Activated CD8-positive, alpha-beta T cell treated with anti-CD3 and anti-CD28 coated beads for 36 hours (primary cell): ENCODE data around the gene BRAP. TPM values are rescaled to one million over a fixed set of nuclear protein-coding genes. Genes with fewer than 3 reads are reported as not detected.
"Not testable (repeated sequence)": the region's sequence is repeated elsewhere in the genome, so short reads cannot be mapped to it uniquely, and the experiment has no call there.

Experiments
- ATAC-seq: fragments of 200-7000 bp; cut with Tn5 transposase; one replicate; pipeline ENCODE4 v1.10.0; 2021; ENCODE audit warnings: mild to moderate bottlenecking, moderate library complexity
- CTCF ChIA-PET: fragments of 350-600 bp; sonication (Branson Sonifier 250); formaldehyde crosslinking; loops from one replicate; lab custom pipeline; 2021; ENCODE audit warnings: antibody characterized with exemption; lab: Charles Lee
- POLR2A ChIA-PET: fragments of 350-600 bp; sonication (Branson Sonifier 250); formaldehyde crosslinking; loops from one replicate; lab custom pipeline; 2021; ENCODE audit warnings: antibody characterized with exemption; lab: Charles Lee
- DNase-seq: peaks from one replicate; pipeline ENCODE4 v3.0.0-alpha.2; 2020
- H3K27ac Mint-ChIP-seq: one replicate; pipeline ENCODE4 v1.8.0; 2021; ENCODE audit warnings: mild to moderate bottlenecking, mixed read lengths
- H3K27me3 Mint-ChIP-seq: one replicate; pipeline ENCODE4 v1.8.0; 2021; ENCODE audit warnings: mixed read lengths
- H3K36me3 Mint-ChIP-seq: one replicate; pipeline ENCODE4 v1.8.0; 2021; ENCODE audit warnings: low read depth, mixed read lengths
- H3K4me1 Mint-ChIP-seq: one replicate; pipeline ENCODE4 v1.8.0; 2021; ENCODE audit warnings: low read depth, mixed read lengths
- H3K4me3 Mint-ChIP-seq: one replicate; pipeline ENCODE4 v1.8.0; 2021; ENCODE audit warnings: mild to moderate bottlenecking, moderate library complexity, mixed read lengths
- H3K9me3 Mint-ChIP-seq: one replicate; pipeline ENCODE4 v1.8.0; 2021; ENCODE audit warnings: mixed read lengths
- intact Hi-C: fragments of 100-400 bp; cut with micrococcal nuclease; formaldehyde crosslinking; loops from one replicate; pipeline ENCODE4 v1.10.0; 2022
- total RNA-seq, 2 experiments: library from RNA; stranded (reverse); gene quantifications; one replicate each; pipeline ENCODE4 v1.2.3, GENCODE V29; 2021
- TF ChIP-seq, protein P1 (sequence below): fragments of 200-600 bp; IDR thresholded peaks from one replicate; pipeline ENCODE4 v1.8.0; 2022; ENCODE audit warnings: antibody characterized with exemption, mild to moderate bottlenecking

BRAP gene
- total RNA-seq, 2 experiments from 2014 or later: 16.3 to 16.9 TPM

DNA sequence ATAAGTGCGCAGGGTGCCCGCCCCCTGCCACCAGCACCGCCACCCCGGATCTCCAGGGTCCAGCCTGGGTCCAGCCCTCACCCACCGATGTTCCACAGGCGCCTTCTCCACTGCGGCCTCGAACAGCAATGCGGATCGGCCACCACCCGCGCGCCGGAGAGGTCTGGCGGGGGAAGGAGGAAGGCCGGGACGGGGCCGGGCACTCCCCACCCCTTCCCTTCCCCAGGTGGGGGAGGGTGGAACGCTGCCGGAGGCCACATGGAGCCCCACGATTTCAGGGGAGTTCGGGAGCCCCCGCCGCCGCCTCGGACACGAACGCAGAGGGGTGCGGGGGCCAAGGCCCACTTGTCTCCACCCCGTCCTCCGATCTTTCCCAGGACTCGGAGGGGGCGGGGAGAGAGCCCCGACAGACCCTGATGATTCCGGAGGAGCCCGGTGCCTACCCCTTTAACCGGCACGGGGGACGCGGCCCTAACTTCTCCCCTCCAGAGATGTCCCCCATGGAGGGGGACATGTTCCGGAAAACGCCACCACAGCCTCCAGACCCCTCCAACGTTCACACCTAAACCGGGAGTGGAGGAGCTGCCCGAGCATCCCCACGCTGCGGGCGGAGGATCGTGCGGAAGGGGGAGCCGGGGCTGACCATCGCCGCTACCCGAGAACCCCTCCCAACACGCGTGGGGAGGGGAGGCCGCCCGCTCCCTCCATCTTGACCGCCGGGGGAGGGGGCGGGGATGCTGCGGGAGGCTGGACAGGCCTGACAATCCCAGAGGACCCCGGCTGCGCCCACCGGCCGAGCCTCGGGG lies 87.7 kb downstream of the BRAP start:
- POLR2A ChIA-PET: no interaction called here
- intact Hi-C loops: no loop called here
- H3K36me3 Mint-ChIP-seq: peaks cover 8% of the 10 kb centered on the region
- DNase-seq (peak; percentile 42), ATAC-seq (no peak)
- H3K27me3 Mint-ChIP-seq: no peaks in the 10 kb centered on the region
- CTCF ChIA-PET: no interaction called here
- H3K27ac Mint-ChIP-seq: peak overlapping the region; percentile 82
- no peaks in the 10 kb centered on the region for H3K9me3 Mint-ChIP-seq
- TF ChIP-seq, protein P1, sequence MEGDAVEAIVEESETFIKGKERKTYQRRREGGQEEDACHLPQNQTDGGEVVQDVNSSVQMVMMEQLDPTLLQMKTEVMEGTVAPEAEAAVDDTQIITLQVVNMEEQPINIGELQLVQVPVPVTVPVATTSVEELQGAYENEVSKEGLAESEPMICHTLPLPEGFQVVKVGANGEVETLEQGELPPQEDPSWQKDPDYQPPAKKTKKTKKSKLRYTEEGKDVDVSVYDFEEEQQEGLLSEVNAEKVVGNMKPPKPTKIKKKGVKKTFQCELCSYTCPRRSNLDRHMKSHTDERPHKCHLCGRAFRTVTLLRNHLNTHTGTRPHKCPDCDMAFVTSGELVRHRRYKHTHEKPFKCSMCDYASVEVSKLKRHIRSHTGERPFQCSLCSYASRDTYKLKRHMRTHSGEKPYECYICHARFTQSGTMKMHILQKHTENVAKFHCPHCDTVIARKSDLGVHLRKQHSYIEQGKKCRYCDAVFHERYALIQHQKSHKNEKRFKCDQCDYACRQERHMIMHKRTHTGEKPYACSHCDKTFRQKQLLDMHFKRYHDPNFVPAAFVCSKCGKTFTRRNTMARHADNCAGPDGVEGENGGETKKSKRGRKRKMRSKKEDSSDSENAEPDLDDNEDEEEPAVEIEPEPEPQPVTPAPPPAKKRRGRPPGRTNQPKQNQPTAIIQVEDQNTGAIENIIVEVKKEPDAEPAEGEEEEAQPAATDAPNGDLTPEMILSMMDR: no peak
- peak overlapping the region; percentile 95 for H3K4me3 Mint-ChIP-seq
- peaks cover 29% of the 10 kb centered on the region for H3K4me1 Mint-ChIP-seq

DNA sequence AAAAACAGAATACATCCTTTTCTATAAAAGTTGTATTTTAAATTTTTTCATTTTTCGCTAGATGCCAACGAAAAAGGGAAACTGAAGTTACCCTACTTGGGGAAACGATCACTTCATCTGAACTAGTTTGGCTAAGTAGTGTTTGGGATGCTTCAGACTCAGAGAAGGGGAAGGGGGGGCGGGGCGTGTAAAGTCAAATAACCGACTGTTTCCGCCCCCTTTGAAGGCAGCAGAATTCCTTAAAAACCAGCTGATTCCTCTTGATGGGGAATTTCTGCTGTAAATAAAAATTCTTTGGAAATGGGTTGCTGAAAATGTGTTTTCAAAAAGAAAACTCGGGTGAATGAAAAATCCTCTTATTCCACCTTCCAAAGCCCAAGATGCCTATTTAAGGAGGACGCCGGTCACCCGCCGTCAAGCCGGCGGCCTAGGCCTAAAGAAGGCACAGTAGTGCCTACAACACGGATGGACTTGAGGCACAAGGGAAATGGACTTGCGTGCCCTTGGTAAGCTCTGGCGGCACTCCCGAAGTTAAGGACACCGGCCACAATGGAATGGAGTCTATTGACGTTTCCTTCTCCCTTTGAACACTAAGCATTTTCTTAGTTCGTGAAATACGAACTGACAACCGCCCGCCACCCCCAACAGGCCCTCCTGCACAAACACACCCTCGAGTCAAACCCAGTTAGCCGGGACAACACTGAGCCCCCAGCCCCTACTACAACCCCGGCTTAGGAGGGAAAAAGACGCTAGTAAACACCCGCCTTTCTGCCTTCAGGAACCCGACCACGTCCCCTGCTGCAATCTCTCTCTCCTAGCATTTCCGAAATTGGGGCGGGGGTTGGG lies 88.5 kb downstream of the BRAP start:
- Mint-ChIP-seq H3K9me3 (no peaks in the 10 kb centered on the region), H3K27ac (peak overlapping the region; percentile 77), H3K27me3 (no peaks in the 10 kb centered on the region), H3K4me1 (peaks cover 29% of the 10 kb centered on the region), H3K36me3 (peaks cover 8% of the 10 kb centered on the region), H3K4me3 (peak overlapping the region; percentile 95)
- TF ChIP-seq, protein P1: no peak
- DNase-seq (peak; percentile 36), ATAC-seq (no peak)
- ChIA-PET CTCF (no interaction called here), POLR2A (interaction anchor here (1.0 kb wide), 1 partner anchor 88 kb away, joined by 3 read pairs; the partner anchor contains the start of gene BRAP)
- intact Hi-C loops: no loop called here

DNA sequence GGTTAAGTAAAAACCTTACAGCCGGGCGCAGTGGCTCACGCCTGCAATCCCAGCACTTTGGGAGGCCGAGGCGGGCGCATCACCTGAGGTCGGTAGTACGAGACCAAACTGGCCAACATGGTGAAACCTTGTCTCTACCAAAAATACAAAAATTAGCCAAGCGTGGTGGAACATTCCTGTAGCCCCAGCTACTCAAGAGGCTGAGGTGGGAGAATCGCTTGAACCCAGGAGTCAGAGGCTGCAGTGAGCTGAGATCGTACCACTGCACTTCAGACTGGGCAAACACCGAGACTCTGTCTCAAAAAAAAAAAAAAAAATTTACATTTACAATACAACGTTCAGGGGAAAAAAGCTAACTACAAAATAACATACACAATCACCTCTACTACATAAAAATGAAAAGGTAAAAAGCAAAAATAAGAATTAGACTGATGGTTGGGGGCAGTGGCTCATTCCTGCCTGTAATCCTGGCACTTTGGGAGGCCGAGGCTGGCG lies 90.4 kb downstream of the BRAP start:
- CTCF ChIA-PET: interaction anchor here (1.8 kb wide), 1 partner anchor 199 kb away, joined by 6 read pairs; no protein-coding TSS in a partner anchor
- peaks cover 28% of the 10 kb centered on the region for H3K4me1 Mint-ChIP-seq
- H3K36me3 Mint-ChIP-seq, H3K9me3 Mint-ChIP-seq, ATAC-seq, intact Hi-C loops, DNase-seq, H3K27ac Mint-ChIP-seq, H3K27me3 Mint-ChIP-seq, POLR2A ChIA-PET, H3K4me3 Mint-ChIP-seq: not testable (repeated sequence)

Other genes starting within 250 kb of the BRAP start
- 10 to 100 TPM; 32.2 to 35.6 TPM for gene ATXN2, start 86.6 kb downstream of the BRAP start, total RNA-seq
- 10 to 100 TPM; 24.5 to 28.8 TPM for gene ACAD10, start 97 bp upstream of the BRAP start, total RNA-seq
- gene ALDH2, start 81.0 kb upstream of the BRAP start, total RNA-seq: 1 to 10 TPM; 3.2 to 3.8 TPM
- gene MAPKAPK5, start 156.3 kb upstream of the BRAP start, total RNA-seq: 10 to 100 TPM; 54.3 to 64.2 TPM